SK-N-MC (cell line): Measurements from ENCODE around the gene USP48.

Experiments
- EZH2 ChIP-seq: fragments of 200-600 bp; sonication (generic); IDR thresholded peaks from one replicate; pipeline ENCODE4 v1.6.1; 2017; ENCODE audit warnings: antibody characterized with exemption
- FOXP2 ChIP-seq: optimal IDR thresholded peaks from 2 replicates; pipeline ENCODE3; 2011; ENCODE audit warnings: mild to moderate bottlenecking, moderate library complexity; ENCODE audit not compliant: insufficient read depth; ENCODE audit errors: extremely low read length, control extremely low read depth
- POLR2AphosphoS5 ChIP-seq: IDR thresholded peaks from 2 replicates; pipeline ENCODE4 v1.6.1; 2012; ENCODE audit warnings: mild to moderate bottlenecking, low read depth, low read length, borderline replicate concordance

GRCh38 chr1:21734526-21734925 lies 48.4 kb downstream of the USP48 start:
- TF ChIP-seq POLR2AphosphoS5 (no peak), FOXP2 (no peak), EZH2 (no peak)
